Measurements from ENCODE around the gene MIB2. TPM values are rescaled to one million over a fixed set of nuclear protein-coding genes. Genes with fewer than 3 reads are reported as not detected.

Gene MIB2
- total RNA-seq, 4 donors from 2014 or later, result 33.6 to 99.9 (median 74.6) TPM

GRCh38 chr1:1605034-1605591 is 10.2 kb upstream of the MIB2 start:
- 76% methylated on average over 11 of the region's 14 CpGs for WGBS
- DNase-seq (ENCODE audit: extremely low spot score), result no peak
- TF ChIP-seq POLR2AphosphoS5 (IDR thresholded peaks at IDR 0.05) (no peak), EP300 (IDR thresholded peaks at IDR 0.05) (no peak), POLR2A (IDR thresholded peaks at IDR 0.05; ENCODE audit: low read depth) (no peak)
- TF ChIP-seq, protein P1, sequence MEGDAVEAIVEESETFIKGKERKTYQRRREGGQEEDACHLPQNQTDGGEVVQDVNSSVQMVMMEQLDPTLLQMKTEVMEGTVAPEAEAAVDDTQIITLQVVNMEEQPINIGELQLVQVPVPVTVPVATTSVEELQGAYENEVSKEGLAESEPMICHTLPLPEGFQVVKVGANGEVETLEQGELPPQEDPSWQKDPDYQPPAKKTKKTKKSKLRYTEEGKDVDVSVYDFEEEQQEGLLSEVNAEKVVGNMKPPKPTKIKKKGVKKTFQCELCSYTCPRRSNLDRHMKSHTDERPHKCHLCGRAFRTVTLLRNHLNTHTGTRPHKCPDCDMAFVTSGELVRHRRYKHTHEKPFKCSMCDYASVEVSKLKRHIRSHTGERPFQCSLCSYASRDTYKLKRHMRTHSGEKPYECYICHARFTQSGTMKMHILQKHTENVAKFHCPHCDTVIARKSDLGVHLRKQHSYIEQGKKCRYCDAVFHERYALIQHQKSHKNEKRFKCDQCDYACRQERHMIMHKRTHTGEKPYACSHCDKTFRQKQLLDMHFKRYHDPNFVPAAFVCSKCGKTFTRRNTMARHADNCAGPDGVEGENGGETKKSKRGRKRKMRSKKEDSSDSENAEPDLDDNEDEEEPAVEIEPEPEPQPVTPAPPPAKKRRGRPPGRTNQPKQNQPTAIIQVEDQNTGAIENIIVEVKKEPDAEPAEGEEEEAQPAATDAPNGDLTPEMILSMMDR (IDR thresholded peaks at IDR 0.05), result no peak
- H3K9me3 ChIP-seq, result no peaks in the 10 kb centered on the region
- H3K36me3 ChIP-seq, result no peaks in the 10 kb centered on the region
- H3K27ac ChIP-seq (replicated peaks in 1 of 4), result no peak overlapping the region
- peaks cover 5 to 11% (median 8%) of the 10 kb centered on the region in 4 donors for H3K4me1 ChIP-seq
- intact Hi-C loops (cut with DNase I), result no loop called here
- no peak overlapping the region for H3K4me3 ChIP-seq
- H3K27me3 ChIP-seq, result peaks cover 0 to 53% (median 15%) of the 10 kb centered on the region in 4 donors

DNA sequence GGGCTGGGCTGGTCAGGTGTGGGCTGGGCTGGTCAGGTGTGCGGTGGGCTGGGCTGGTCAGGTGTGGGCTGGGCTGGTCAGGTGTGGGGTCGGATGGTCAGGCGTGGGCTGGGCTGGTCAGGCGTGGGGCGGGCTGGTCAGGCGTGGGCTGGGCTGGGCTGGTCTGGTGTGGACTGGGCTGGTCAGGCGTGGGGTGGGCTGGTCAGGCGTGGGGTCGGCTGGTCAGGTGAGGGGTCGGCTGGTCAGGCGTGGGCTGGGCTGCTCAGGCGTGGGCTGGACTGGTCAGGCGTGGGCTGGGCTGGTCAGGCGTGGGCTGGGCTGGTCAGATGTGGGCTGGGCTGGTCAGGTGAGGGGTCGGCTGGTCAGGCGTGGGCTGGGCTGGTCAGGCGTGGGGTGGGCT is 9.6 kb upstream of the MIB2 start:
- Histone ChIP-seq H3K4me3 (no peak overlapping the region), H3K27me3 (peaks cover 0 to 46% (median 9%) of the 10 kb centered on the region in 4 donors), H3K4me1 (peaks cover 0 to 4% (median 3%) of the 10 kb centered on the region in 4 donors), H3K27ac (replicated peaks in 1 of 4) (no peak overlapping the region), H3K36me3 (no peaks in the 10 kb centered on the region), H3K9me3 (no peaks in the 10 kb centered on the region)
- 96% methylated on average over 12 of the region's 17 CpGs for WGBS
- TF ChIP-seq POLR2A (IDR thresholded peaks at IDR 0.05; ENCODE audit: low read depth), result no peak
- no peak for TF ChIP-seq EP300 (IDR thresholded peaks at IDR 0.05)
- no peak for TF ChIP-seq POLR2AphosphoS5 (IDR thresholded peaks at IDR 0.05)
- TF ChIP-seq, protein P1 (IDR thresholded peaks at IDR 0.05), result no peak
- DNase-seq (ENCODE audit: extremely low spot score), result no peak
- intact Hi-C loops (cut with DNase I), result no loop called here

- H3K4me3 ChIP-seq, result no peak overlapping the region
- WGBS, result 97% methylated on average over 10 of the region's 13 CpGs
- H3K36me3 ChIP-seq, result no peaks in the 10 kb centered on the region
- no peak for DNase-seq (ENCODE audit: extremely low spot score)
- intact Hi-C loops (cut with DNase I), result no loop called here
- H3K4me1 ChIP-seq, result peaks cover 0 to 6% (median 0%) of the 10 kb centered on the region in 4 donors
- H3K9me3 ChIP-seq, result no peaks in the 10 kb centered on the region
- H3K27ac ChIP-seq (replicated peaks in 1 of 4), result no peak overlapping the region
- TF ChIP-seq POLR2A (IDR thresholded peaks at IDR 0.05; ENCODE audit: low read depth) (no peak), EP300 (IDR thresholded peaks at IDR 0.05) (no peak), POLR2AphosphoS5 (IDR thresholded peaks at IDR 0.05) (no peak)
- TF ChIP-seq, protein P1 (IDR thresholded peaks at IDR 0.05), result no peak
- peaks cover 0 to 41% (median 4%) of the 10 kb centered on the region in 4 donors for H3K27me3 ChIP-seq
Measured at GRCh38 chr1:1606232-1606631, 9.1 kb upstream of the MIB2 start.

DNA sequence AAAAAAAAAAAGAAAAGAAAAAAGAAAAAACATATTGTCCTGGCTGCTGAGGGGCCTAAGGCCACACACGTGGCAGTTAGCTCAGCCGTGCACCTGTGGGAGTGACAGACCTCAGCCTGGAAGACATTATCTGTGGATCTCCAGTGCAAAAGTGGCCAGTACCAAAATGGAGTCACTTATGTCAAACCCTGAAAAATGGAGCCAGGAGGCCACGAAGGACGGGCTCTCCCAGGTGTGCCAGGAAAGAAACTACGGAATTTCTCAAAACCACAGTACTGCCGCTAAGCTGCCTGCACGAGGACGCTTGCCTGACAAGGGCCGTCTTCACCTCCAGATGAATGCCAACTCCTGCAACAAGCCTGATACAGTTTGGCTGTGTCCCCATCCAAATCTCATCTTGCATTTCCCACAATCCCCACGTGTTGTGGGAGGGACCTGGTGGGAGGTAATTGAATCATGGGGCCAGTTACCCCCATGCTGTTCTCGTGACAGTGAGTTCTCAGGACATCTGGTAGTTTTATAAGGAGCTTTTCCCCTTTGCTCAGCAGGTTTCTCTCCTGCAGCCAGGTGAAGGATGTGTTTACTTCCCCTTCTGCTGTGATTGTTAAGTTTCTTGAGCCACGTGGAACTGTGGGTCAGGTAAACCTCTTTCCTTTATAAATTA is 5.3 kb upstream of the MIB2 start:
- Histone ChIP-seq H3K27me3 (peaks cover 0 to 6% (median 0%) of the 10 kb centered on the region in 4 donors), H3K4me3 (no peak overlapping the region), H3K27ac (replicated peaks in 1 of 4) (no peak overlapping the region), H3K36me3 (no peaks in the 10 kb centered on the region), H3K9me3 (no peaks in the 10 kb centered on the region), H3K4me1 (peaks cover 15 to 24% (median 20%) of the 10 kb centered on the region in 4 donors)
- WGBS, result 77% methylated on average over 12 of the region's 12 CpGs
- no peak for DNase-seq (ENCODE audit: extremely low spot score)
- TF ChIP-seq POLR2A (IDR thresholded peaks at IDR 0.05; ENCODE audit: low read depth), result no peak
- no peak for TF ChIP-seq POLR2AphosphoS5 (IDR thresholded peaks at IDR 0.05)
- TF ChIP-seq, protein P1 (IDR thresholded peaks at IDR 0.05), result no peak
- no peak for TF ChIP-seq EP300 (IDR thresholded peaks at IDR 0.05)
- intact Hi-C loops (cut with DNase I), result no loop called here
